ENCODE results near the gene EPB41L2. TPM values are rescaled to one million over a fixed set of nuclear protein-coding genes. Genes with fewer than 3 reads are reported as not detected.

Gene EPB41L2
- total RNA-seq, 2 donors from 2014 or later: 143 to 193 TPM

- no peak for DNase-seq (ENCODE audit: low spot score)
- intact Hi-C loops (cut with DNase I): loop anchor here in 1 of 2 donors (5.0 kb wide), 1 partner anchor 82 kb away; no protein-coding TSS in a partner anchor
These were observed 197.3 kb downstream of the EPB41L2 start for GRCh38 chr6:130865793-130866192.

GRCh38 chr6:130864344-130864743 is 198.7 kb downstream of the EPB41L2 start:
- intact Hi-C loops (cut with DNase I): no loop called here
- no peak for DNase-seq (ENCODE audit: low spot score)

- DNase-seq (ENCODE audit: low spot score): no peak
- intact Hi-C loops (cut with DNase I): no loop called here
These were observed 199.4 kb downstream of the EPB41L2 start for GRCh38 chr6:130863415-130864230.

- intact Hi-C loops (cut with DNase I): no loop called here
These were observed 200.7 kb downstream of the EPB41L2 start for GRCh38 chr6:130862370-130862769.

GRCh38 chr6:130859161-130859867 is 203.7 kb downstream of the EPB41L2 start:
- DNase-seq (ENCODE audit: low spot score): no peak
- intact Hi-C loops (cut with DNase I): no loop called here

More at GRCh38 chr6:130862370-130862769, 200.7 kb downstream of the EPB41L2 start:
- no peak for DNase-seq (ENCODE audit: low spot score)

GRCh38 chr6:130858498-130859160 is 204.4 kb downstream of the EPB41L2 start:
- intact Hi-C loops (cut with DNase I): no loop called here
- DNase-seq (ENCODE audit: low spot score): no peak

- DNase-seq (ENCODE audit: low spot score): no peak
- intact Hi-C loops (cut with DNase I): no loop called here
These were observed 205.0 kb downstream of the EPB41L2 start for GRCh38 chr6:130858054-130858453.

- intact Hi-C loops (cut with DNase I): loop anchor here in 1 of 2 donors (5.0 kb wide), 1 partner anchor 541 kb away; no protein-coding TSS in a partner anchor
These were observed 209.4 kb downstream of the EPB41L2 start for GRCh38 chr6:130853555-130854183.

GRCh38 chr6:130852844-130853554 is 210.0 kb downstream of the EPB41L2 start:
- DNase-seq (ENCODE audit: low spot score): no peak
- intact Hi-C loops (cut with DNase I): loop anchor here in 1 of 2 donors (5.0 kb wide), 1 partner anchor 541 kb away; no protein-coding TSS in a partner anchor

More at GRCh38 chr6:130853555-130854183, 209.4 kb downstream of the EPB41L2 start:
- DNase-seq (ENCODE audit: low spot score): no peak

GRCh38 chr6:130851026-130851425 is 212.0 kb downstream of the EPB41L2 start:
- intact Hi-C loops (cut with DNase I): loop anchor here in 1 of 2 donors (5.0 kb wide), 1 partner anchor 539 kb away; no protein-coding TSS in a partner anchor

GRCh38 chr6:130849594-130849993 is 213.5 kb downstream of the EPB41L2 start:
- intact Hi-C loops (cut with DNase I): no loop called here
- no peak for DNase-seq (ENCODE audit: low spot score)

More at GRCh38 chr6:130851026-130851425, 212.0 kb downstream of the EPB41L2 start:
- no peak for DNase-seq (ENCODE audit: low spot score)

- intact Hi-C loops (cut with DNase I): no loop called here
- no peak for DNase-seq (ENCODE audit: low spot score)
These were observed 214.1 kb downstream of the EPB41L2 start for GRCh38 chr6:130848945-130849344.

GRCh38 chr6:130847001-130847910 is 215.8 kb downstream of the EPB41L2 start:
- no peak for DNase-seq (ENCODE audit: low spot score)
- intact Hi-C loops (cut with DNase I): no loop called here

- intact Hi-C loops (cut with DNase I): no loop called here
- DNase-seq (ENCODE audit: low spot score): no peak
These were observed 216.5 kb downstream of the EPB41L2 start for GRCh38 chr6:130846501-130846900.

GRCh38 chr6:130843575-130844320 is 219.3 kb downstream of the EPB41L2 start:
- intact Hi-C loops (cut with DNase I): no loop called here
- DNase-seq (ENCODE audit: low spot score): no peak

- intact Hi-C loops (cut with DNase I): no loop called here
- DNase-seq (ENCODE audit: low spot score): no peak
These were observed 221.8 kb downstream of the EPB41L2 start for GRCh38 chr6:130841128-130841728.
